ENCODE results near the gene NRP1.

NRP1 gene

DNA sequence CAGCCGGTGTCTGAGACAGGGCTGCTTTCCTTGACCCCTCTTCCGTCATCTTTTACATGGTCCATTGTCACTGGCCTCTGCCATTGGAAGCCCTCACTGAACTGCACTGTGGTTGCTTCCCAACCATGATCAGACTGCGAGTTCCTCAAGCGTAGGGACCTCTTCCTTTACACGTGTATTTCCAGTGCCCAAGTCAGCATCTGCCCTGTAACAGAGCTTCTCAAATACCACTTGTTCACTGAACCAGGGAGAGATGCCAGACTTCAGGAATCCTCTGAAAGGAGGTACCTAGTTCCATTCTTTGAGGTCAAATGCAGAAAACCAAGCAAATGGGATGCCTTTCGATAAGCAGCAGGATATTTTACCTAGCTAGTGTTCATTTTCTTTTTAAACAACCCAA lies 145.1 kb downstream of the NRP1 start:
- Mint-ChIP-seq H3K36me3 (ENCODE audit: insufficient read depth) (no peaks in the 10 kb centered on the region), H3K4me3 (no peak overlapping the region), H3K9me3 (no peaks in the 10 kb centered on the region), H3K27me3 (peaks cover 16 to 34% of the 10 kb centered on the region in 2 donors), H3K27ac (no peak overlapping the region), H3K4me1 (ENCODE audit: low read depth in 2 of 2) (no peaks in the 10 kb centered on the region)
- no peak for ATAC-seq (replicated peaks)
- no peak for DNase-seq

DNA sequence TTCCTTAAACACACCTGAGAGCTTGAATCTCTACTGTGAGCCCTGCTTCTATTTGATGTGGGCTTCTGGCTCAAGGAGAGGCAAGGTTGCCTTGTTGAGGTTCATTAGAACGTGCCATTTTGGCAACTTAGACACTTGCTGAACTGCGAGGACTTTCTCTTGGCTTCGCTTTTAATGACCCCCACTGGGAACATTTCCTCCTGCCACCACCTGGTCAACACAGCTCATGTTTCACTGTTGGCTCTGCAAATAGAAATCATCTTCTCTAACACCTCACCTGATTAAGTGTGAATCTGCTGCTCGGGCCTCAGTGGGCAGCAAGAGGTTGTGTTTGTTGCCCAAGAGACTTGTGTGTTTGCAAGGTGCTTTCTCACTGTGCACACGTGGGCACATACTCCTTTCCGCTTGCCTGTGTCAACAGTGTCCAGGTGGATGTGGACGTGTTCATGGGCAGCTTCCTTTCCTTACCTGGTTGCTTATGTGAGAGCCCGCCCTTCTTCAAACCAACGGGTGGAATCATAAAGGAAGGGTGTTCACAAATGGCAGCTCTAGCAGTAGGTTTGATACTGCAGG lies 147.0 kb downstream of the NRP1 start:
- H3K27me3 Mint-ChIP-seq = peaks cover 16 to 34% of the 10 kb centered on the region in 2 donors
- DNase-seq (no peak), ATAC-seq (replicated peaks) (no peak)
- no peaks in the 10 kb centered on the region for H3K9me3 Mint-ChIP-seq
- no peak overlapping the region for H3K4me3 Mint-ChIP-seq
- H3K36me3 Mint-ChIP-seq (ENCODE audit: insufficient read depth) = no peaks in the 10 kb centered on the region
- no peak overlapping the region for H3K27ac Mint-ChIP-seq
- H3K4me1 Mint-ChIP-seq (ENCODE audit: low read depth in 2 of 2) = no peaks in the 10 kb centered on the region

DNA sequence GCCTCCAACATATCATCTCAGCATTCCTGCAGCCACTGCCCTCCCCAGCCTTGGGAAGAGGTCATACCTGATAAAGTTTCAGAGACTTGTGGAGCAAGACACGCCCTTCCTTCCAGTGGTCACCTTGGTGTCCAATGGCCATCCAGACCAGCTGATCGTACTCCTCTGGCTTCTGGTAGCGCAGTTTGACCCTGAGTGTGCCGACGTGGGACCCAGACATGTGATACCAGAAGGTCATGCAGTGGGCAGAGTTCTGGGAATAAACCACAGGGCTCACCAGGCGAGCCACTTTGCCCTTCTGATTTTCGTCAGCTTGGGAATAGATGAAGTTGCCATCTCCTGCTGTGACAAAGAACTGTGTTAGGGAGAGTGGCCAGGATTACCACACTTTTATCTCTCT lies 148.3 kb downstream of the NRP1 start:
- peaks cover 16 to 31% of the 10 kb centered on the region in 2 donors for H3K27me3 Mint-ChIP-seq
- no peaks in the 10 kb centered on the region for H3K36me3 Mint-ChIP-seq (ENCODE audit: insufficient read depth)
- H3K4me1 Mint-ChIP-seq (ENCODE audit: low read depth in 2 of 2) = no peaks in the 10 kb centered on the region
- DNase-seq = no peak
- H3K4me3 Mint-ChIP-seq = no peak overlapping the region
- H3K9me3 Mint-ChIP-seq = no peaks in the 10 kb centered on the region
- no peak overlapping the region for H3K27ac Mint-ChIP-seq
- no peak for ATAC-seq (replicated peaks)

DNA sequence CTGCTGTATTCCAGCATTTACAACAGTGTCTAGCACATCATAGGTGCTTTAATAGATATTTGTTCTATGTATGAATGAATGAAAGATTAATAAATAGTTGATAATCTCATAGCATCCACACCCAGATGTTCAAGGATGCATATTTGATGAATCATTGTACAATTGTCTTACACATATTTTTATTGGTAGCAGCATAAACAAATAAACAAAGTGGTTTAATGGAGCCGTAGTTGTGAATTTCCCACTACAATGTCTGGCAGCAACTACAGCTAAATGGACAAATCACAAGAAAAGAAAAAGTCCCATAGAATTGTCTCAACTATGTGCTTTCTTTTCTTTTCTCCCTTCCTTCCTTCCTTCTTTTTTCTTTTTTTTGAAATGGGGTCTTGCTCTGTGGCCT lies 150.8 kb downstream of the NRP1 start:
- ATAC-seq (replicated peaks) (no peak), DNase-seq (no peak)
- Mint-ChIP-seq H3K9me3 (no peaks in the 10 kb centered on the region), H3K27ac (no peak overlapping the region), H3K4me3 (no peak overlapping the region), H3K27me3 (peaks cover 16 to 28% of the 10 kb centered on the region in 2 donors), H3K4me1 (ENCODE audit: low read depth in 2 of 2) (peaks cover 0 to 5% of the 10 kb centered on the region in 2 donors), H3K36me3 (ENCODE audit: insufficient read depth) (no peaks in the 10 kb centered on the region)

DNA sequence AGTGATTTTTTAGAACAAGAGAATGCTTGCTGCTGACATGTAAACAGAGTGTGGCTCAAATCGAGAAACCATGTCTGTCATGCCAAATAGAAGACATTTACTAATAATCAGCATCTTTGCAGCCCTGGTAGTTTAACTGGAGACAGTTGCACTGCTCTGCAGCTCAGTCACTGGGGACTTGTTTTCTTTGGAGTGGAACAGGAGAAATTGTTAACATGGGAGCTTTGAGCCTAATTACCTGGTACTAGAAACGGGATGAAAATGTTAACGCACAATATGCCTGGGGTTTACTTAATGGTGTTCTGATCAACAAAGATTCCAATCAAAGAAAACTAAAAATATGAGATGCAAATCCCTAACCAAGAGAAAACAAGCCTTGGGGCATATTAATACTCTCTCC lies 153.5 kb downstream of the NRP1 start:
- Mint-ChIP-seq H3K4me1 (ENCODE audit: low read depth in 2 of 2) (peaks cover 0 to 5% of the 10 kb centered on the region in 2 donors), H3K36me3 (ENCODE audit: insufficient read depth) (no peaks in the 10 kb centered on the region), H3K4me3 (no peak overlapping the region), H3K9me3 (no peaks in the 10 kb centered on the region), H3K27me3 (peaks cover 29 to 35% of the 10 kb centered on the region in 2 donors), H3K27ac (no peak overlapping the region)
- DNase-seq (no peak), ATAC-seq (replicated peaks) (no peak)

DNA sequence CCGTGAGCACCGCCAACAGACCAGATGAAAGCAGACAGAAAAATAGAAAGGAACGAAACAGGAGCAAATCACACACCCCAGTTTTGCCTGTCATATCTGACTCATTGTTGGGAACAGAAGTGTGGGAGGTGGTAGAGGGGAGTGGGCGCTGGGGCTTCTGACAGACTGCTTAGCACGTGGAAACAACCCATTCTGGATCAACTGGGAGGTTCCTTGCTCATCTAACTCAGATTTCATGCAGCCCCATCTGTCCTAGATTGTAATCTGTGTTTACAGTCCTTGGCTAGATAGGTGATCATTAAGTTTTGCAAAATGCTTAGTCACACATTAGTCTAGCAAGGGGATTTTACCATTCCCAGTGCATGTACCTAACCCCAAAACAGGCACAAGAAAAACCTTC lies 154.1 kb downstream of the NRP1 start:
- Mint-ChIP-seq H3K27me3 (peaks cover 33 to 40% of the 10 kb centered on the region in 2 donors), H3K4me1 (ENCODE audit: low read depth in 2 of 2) (peaks cover 0 to 5% of the 10 kb centered on the region in 2 donors), H3K9me3 (no peaks in the 10 kb centered on the region), H3K4me3 (no peak overlapping the region), H3K27ac (no peak overlapping the region), H3K36me3 (ENCODE audit: insufficient read depth) (no peaks in the 10 kb centered on the region)
- DNase-seq (no peak), ATAC-seq (replicated peaks) (no peak)

DNA sequence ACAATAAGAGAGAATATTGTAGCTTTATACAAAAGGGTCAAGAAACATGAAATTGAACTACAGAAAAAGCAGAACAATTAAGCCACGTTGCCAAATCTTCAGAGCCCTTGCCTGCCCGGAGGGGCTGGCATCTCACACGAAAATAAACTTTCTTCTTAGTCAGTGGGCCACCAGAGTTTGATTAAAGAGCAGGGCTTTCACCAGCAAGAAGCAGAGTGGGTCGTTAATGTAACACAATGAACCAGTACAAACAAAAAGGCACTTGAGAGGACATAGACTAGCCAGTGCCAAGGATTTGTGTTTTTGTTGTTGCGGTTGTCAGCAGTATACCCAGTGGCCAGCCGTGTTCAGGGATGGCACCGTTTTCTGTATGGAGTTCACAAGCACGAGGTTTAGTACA lies 155.4 kb downstream of the NRP1 start:
- no peaks in the 10 kb centered on the region for H3K9me3 Mint-ChIP-seq
- H3K4me3 Mint-ChIP-seq = no peak overlapping the region
- no peaks in the 10 kb centered on the region for H3K36me3 Mint-ChIP-seq (ENCODE audit: insufficient read depth)
- peaks cover 0 to 5% of the 10 kb centered on the region in 2 donors for H3K4me1 Mint-ChIP-seq (ENCODE audit: low read depth in 2 of 2)
- DNase-seq (no peak), ATAC-seq (replicated peaks) (no peak)
- H3K27ac Mint-ChIP-seq = no peak overlapping the region
- H3K27me3 Mint-ChIP-seq = peaks cover 33 to 47% of the 10 kb centered on the region in 2 donors

DNA sequence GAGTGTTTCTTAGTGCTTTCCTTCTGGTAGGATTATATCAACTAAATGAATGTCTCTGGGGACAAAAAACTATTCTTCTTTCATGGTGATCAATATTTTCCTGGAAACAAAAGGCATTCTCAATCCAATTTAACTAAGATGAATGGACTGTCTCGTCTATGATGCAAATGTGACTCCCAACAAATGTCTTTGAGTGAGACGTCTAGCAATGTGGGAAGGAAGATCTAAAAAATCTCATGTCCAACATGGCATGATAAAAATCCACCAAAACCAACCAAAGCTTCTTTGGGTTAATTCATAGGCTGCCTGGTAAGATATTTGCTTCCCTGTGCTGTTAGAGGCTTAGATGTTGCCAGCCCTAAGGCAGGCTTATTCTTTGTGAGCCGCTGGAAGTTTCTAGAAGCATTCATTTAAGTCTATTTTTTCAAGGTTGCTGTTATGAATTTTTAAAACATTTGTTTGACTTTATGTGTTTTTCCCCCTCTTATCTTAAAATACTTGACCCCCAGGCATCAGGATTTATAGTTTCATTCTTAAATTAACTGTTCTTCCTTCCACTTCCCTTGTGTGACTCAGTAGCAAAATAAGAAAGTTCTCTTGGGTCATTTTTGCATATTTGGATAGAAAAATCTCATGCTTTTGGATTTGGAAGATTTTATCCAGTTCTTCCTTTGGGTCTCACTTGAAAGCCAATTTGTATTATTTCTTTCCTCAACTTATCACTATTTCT lies 156.3 kb downstream of the NRP1 start:
- no peak overlapping the region for H3K27ac Mint-ChIP-seq
- H3K4me1 Mint-ChIP-seq (ENCODE audit: low read depth in 2 of 2) = peaks cover 0 to 5% of the 10 kb centered on the region in 2 donors
- H3K4me3 Mint-ChIP-seq = no peak overlapping the region
- ATAC-seq (replicated peaks) (no peak), DNase-seq (no peak)
- H3K9me3 Mint-ChIP-seq = no peaks in the 10 kb centered on the region
- peaks cover 42 to 56% of the 10 kb centered on the region in 2 donors for H3K27me3 Mint-ChIP-seq
- H3K36me3 Mint-ChIP-seq (ENCODE audit: insufficient read depth) = no peaks in the 10 kb centered on the region

DNA sequence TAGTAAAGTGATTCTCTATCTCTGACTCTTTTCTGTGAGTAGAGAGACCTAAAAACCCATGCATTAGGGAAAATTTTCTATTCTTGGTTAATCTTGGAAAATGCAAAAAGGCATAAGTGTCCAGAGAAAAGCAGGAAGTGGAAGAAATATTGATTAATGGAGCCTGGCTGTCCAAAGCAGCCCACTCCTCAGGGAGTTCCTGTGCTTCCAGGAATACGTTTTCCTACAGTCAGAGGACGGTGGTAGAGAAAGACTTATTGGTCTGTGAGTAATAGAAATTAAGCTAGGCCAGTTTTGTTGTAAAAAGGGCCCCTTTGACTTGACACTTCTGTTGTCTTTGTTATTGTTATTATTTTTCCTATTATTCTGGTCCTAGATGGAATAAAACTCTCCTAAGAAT lies 157.8 kb downstream of the NRP1 start:
- H3K27ac Mint-ChIP-seq = no peak overlapping the region
- H3K4me1 Mint-ChIP-seq (ENCODE audit: low read depth in 2 of 2) = peaks cover 0 to 5% of the 10 kb centered on the region in 2 donors
- H3K4me3 Mint-ChIP-seq = no peak overlapping the region
- H3K27me3 Mint-ChIP-seq = peaks cover 42 to 70% of the 10 kb centered on the region in 2 donors
- ATAC-seq (replicated peaks) = no peak
- no peak for DNase-seq
- H3K9me3 Mint-ChIP-seq = no peaks in the 10 kb centered on the region
- no peaks in the 10 kb centered on the region for H3K36me3 Mint-ChIP-seq (ENCODE audit: insufficient read depth)

DNA sequence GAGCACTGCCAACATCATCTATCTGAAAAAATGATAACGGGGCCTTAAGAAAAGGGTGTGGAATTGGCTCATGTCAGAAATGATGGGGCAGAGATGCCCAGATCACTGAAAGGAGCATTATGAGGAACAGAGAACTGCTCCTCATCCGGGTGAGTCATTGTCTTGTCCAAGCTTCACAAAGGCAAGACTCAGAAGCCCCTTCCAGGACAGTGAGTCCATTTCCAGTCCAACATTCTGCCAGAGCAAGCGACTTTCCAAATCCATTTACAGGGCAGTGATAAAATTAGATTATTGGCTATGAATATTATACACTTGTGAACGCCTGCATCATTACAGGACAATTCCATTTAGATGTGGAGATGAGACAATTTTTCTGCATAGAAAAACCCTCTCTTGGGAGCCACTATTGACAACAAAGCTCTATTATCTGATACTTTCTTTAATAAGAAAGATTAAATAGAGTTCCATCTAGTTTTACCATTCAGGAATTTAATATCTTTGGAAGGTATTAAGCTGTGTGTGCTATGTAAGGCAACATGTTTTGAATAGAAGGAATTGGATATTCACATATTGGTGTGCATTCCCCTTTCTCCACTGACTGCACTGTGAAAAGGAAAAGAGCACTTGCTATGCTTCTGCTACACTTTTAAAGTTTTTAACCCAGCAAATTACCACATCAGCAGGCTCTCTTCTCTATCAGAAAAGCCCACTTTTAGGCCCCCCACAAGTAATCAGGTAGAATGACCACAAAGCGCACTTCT lies 159.6 kb downstream of the NRP1 start:
- Mint-ChIP-seq H3K27me3 (peaks cover 43 to 72% of the 10 kb centered on the region in 2 donors), H3K36me3 (ENCODE audit: insufficient read depth) (no peaks in the 10 kb centered on the region), H3K9me3 (no peaks in the 10 kb centered on the region), H3K27ac (no peak overlapping the region), H3K4me3 (no peak overlapping the region), H3K4me1 (ENCODE audit: low read depth in 2 of 2) (peaks cover 0 to under 1% of the 10 kb centered on the region in 2 donors)
- DNase-seq = no peak
- ATAC-seq (replicated peaks) = no peak

DNA sequence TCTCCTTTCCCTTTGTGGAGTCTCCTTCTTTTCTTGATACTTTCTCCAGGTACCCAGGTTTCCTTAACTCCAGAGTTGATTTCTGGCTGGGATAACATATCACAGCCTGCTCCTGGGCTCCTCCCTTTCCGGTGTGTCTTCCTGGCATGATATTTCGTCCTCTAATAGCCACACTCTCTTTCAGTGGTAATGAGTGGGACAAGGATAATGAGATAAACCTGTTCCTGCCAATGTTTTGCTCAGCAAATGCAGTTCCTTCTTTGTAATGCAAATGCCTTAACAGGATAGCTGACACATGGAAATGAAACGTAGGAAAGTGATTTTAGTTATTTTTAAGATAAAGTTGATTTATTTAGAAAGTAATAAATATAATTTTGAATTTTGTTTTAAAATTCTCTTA lies 168.6 kb downstream of the NRP1 start:
- Mint-ChIP-seq H3K9me3 (no peaks in the 10 kb centered on the region), H3K36me3 (ENCODE audit: insufficient read depth) (no peaks in the 10 kb centered on the region), H3K27ac (no peak overlapping the region), H3K4me3 (no peak overlapping the region), H3K27me3 (peaks cover 16 to 28% of the 10 kb centered on the region in 2 donors), H3K4me1 (ENCODE audit: low read depth in 2 of 2) (peaks cover 0 to 2% of the 10 kb centered on the region in 2 donors)
- DNase-seq = no peak
- no peak for ATAC-seq (replicated peaks)

DNA sequence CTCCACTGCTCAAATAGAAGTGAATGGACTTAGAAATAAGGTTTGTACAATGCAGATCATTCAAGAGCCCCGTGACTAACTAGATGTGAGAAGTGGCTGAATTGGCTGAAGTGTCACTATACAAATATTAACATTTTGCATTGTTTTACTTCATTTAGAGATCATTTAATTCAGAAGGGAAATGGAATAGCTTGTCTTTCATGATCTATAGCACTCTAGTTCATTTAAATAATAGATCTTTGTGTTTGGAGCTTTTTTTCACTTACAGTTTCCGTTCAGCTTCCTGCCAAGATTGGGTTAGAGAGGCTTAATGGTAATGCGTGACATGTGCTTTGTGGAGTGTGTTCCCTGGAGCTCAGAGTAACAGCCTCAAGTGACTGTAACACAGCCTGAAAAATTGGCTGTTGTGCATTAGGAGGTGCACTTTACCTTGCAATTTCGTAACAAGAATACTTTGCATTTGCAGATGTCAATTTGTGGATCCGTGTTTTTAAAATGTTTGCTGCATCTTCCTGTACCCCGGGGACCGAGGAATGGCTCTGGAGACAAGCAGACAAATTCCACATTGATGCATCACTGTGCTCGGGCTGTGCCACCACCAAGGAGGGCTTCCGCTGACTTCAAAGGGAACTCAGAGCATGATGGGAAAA lies 170.3 kb downstream of the NRP1 start:
- H3K9me3 Mint-ChIP-seq = no peaks in the 10 kb centered on the region
- H3K36me3 Mint-ChIP-seq (ENCODE audit: insufficient read depth) = no peaks in the 10 kb centered on the region
- DNase-seq = no peak
- no peak overlapping the region for H3K27ac Mint-ChIP-seq
- H3K4me3 Mint-ChIP-seq = no peak overlapping the region
- peaks cover 0 to 2% of the 10 kb centered on the region in 2 donors for H3K4me1 Mint-ChIP-seq (ENCODE audit: low read depth in 2 of 2)
- H3K27me3 Mint-ChIP-seq = peaks cover 8 to 12% of the 10 kb centered on the region in 2 donors
- ATAC-seq (replicated peaks) = no peak

DNA sequence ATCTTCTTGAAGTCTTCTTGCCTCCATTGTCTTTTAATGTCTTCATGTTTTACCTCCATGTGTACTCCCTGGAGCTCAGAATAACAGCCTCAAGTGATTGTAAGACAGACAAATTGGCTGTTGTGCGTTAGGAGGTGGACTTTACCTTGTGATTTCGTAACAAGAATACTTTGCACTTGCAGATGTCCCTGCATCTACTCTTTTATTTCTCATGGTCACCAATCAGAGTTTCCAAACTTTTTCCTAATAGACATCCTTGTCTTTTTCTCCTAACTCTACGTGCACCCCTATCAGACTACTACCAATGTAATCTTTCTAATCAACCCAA lies 172.3 kb downstream of the NRP1 start:
- Mint-ChIP-seq H3K4me3 (no peak overlapping the region), H3K27ac (no peak overlapping the region), H3K9me3 (no peaks in the 10 kb centered on the region), H3K36me3 (ENCODE audit: insufficient read depth) (no peaks in the 10 kb centered on the region), H3K4me1 (ENCODE audit: low read depth in 2 of 2) (peaks cover 0 to 2% of the 10 kb centered on the region in 2 donors), H3K27me3 (peaks cover 5 to 10% of the 10 kb centered on the region in 2 donors)
- ATAC-seq (replicated peaks) = no peak
- DNase-seq = no peak

Measured in effector memory CD8-positive, alpha-beta T cell (primary cell).